CD4-positive, alpha-beta T cell treated with Interleukin-10 for 1 hour (primary cell): ENCODE results near the gene PEX5L.

Experiments used
- DNase-seq: peaks from one replicate; pipeline ENCODE4 v3.0.0-alpha.2; 2020

Gene PEX5L

GRCh38 chr3:179887295-179887943, 149.3 kb downstream of the PEX5L start:
- DNase-seq = no peak

GRCh38 chr3:179885950-179886349, 150.8 kb downstream of the PEX5L start:
- DNase-seq = no peak

DNA sequence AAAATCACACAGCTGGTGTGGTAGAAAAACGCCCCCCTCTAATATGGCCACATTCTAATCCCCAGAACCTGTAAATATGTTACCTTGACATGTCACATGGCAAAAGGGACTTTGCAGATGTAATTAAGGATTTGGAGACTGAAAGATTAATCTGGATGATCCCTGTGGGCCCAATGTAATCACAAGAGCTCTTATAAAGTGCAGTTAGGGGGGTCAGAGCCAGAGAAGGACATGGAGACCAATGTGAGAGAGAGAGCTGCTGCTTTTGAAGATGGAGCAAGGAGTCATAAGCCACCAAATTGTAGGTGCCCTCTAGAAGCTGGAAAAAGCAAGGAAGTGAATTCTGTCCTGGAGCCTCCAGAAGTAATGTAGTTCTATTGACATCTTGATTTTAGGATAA, 152.6 kb downstream of the PEX5L start:
- DNase-seq = no peak

GRCh38 chr3:179882292-179882691, 154.4 kb downstream of the PEX5L start:
- DNase-seq = no peak

GRCh38 chr3:179881791-179882190, 154.9 kb downstream of the PEX5L start:
- DNase-seq = no peak

DNA sequence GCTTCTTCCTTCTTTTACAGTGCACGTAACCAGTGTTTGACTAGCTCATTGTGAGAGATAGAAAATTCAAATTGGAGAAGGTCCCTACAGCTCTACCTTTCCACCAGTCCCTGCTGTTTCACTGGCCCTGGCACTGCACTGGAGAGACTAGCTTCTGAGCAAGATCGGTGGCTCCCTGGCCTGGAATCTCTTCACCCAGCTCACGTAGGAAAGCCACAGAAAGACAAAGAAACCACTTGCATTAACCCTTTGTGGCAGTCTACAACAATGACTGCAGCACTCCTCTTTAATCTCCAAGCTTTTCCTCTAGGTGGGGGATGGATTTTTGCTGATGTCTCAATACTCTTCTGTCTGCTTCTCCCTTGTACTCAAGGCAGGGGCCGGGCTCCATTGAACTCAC, 155.9 kb downstream of the PEX5L start:
- no peak for DNase-seq

DNA sequence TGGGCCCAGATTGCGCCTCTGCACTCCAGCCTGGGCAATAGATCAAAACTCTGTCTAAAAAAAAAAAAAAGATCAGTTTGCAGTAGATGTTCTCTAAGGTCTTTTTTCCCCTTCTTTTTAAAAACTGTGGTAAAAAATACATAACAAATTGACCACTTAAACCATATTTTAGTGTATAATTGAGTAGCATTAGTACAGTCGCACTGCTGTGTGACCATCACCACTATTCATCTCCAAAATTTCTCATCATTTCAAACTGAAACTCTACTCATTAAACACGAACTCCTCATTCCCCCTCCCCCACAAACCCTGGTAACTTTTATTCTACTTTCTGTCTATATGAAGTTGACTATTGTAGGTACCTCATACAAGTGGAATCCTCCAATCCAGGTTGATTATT, 160.3 kb downstream of the PEX5L start:
- no peak for DNase-seq

GRCh38 chr3:179872842-179873241, 163.9 kb downstream of the PEX5L start:
- no peak for DNase-seq

DNA sequence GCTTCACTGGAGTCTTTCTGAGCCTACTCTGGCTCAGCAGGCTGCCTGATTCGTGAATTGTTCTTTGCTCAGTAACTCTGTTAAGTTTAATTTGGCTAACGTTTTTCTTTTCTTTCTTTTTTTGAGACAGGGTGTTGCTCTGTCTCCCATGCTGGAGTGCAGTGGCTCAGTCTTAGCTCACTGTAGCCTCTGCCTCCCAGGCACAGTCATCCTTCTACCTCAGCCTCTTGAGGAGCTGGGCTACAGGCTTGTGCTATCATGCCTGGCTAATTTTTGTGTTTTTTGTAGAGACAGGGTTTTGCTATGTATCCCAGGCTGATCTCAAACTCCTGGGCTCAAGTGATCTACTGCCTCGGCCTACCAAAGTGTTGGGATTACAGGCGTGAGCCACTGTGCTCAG, 165.0 kb downstream of the PEX5L start:
- DNase-seq = no peak

DNA sequence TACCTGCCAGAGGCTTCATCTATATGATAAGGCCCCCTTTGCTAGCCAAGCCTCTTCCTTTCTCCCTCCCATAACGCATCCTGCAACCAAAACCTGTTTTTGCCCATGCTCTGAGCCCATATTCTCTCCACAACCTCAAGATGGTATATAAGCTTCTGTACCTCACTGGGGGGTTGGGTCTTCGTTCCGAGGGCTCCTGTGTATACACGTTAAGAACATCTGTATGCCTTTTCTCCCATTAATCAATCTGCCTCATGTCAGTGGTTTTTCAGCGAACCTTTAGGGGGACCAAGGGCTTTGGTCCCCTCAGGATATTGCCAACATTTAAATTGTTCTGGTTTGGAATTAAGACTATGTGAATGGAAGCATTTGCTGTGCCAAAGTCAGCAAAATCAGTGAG, 168.0 kb downstream of the PEX5L start:
- no peak for DNase-seq

- DNase-seq = no peak
Observed at GRCh38 chr3:179867961-179868360, 168.8 kb downstream of the PEX5L start.

- no peak for DNase-seq
Observed at GRCh38 chr3:179865861-179866505, 170.8 kb downstream of the PEX5L start.

DNA sequence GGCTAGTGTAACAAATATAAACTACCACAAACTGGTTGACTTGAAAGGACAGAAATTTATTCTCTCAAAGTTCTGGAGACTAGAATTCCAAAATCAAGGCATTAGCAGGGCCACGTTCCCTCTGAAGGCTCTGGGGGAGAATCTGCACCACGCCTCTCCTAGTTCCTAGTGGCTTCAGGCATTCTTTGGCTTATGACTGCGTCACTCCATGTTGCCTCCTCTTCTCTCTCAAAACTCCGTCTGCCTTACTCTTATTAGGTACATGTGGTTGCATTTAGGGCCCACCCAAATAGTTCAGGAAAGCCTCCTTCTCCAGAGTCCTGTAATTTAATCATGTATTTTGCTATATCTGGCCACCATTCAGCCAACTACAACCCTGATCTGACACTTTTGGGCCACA, 174.8 kb downstream of the PEX5L start:
- no peak for DNase-seq

- no peak for DNase-seq
Observed at GRCh38 chr3:179861292-179861691, 175.4 kb downstream of the PEX5L start.

DNA sequence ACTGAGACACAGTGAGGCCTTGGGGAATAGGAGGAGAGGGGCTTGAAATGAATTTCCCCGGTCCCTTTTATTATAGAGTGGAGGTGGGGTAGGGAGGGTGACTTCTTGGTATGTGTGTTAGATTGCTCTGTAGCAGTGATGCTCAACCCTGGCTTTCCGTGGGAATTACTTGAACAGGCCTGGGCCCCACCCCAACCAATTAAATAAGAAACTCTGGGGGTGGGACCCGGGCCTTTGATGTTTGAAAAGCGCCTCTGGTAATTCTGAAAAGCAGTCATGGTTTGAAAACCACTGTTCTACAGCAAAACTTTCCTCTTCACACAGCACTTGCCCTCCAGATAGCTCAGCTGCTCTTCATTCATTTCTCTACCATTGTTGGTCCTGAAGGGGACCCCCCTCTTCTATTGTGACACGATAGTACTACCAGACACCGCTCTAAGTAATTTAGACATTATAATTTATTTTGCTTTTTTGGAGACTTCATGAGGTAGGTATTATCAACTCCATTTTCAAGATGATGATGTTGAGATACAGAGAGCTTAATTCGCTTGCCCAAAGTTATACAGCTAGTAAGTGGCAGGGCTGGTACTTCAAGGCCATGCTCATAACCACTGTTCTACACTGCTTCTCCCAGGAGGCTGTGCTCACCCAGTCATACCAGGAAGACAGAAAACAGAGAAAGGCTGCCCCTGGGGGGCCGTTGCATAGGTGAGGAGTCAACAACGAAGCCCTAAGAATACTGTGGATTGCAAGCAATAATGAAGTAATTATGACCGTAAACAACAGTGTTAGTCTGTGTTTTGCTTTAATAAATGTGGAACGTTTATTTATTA, 176.2 kb downstream of the PEX5L start:
- DNase-seq = no peak

DNA sequence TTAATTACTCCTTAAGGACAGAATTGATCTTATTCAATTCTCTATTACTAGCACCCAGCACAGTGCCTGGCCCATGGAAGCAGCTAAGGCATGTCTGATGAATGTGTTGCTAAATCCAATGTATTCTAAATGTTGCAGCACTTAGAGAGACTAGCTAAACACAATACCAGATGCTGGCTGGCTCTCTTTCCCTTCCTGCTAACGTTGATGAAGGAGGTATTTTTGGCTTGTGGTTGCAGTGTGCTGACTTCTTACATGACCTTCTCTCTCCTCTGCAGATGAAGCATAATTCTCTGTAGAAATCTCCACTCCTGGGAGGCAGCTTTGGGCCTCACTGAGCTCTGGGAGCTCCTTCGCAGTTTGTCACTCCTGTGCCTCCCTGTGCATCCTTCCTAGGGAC, 183.6 kb downstream of the PEX5L start:
- no peak for DNase-seq

- no peak for DNase-seq
Observed at GRCh38 chr3:179852142-179852905, 184.4 kb downstream of the PEX5L start.

GRCh38 chr3:179848711-179849110, 188.0 kb downstream of the PEX5L start:
- DNase-seq = no peak

DNA sequence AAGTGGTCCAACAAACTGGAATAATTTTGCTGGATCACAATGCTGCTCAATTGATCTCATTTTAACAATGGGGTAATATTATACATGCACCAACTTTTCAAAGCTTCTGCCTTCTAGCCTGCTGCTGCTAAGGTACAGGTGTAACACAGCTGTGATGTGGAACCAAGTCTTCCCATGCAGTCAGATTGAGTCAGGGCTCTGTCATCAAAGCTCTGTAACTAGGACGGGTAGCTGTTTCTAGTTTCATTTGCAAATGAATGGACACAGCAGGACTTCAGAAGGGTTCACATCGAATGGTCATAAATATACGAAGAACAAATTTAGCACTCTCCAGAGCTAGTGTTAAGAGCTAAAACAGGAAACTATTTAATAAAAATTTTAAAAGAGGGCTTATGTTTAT, 194.7 kb downstream of the PEX5L start:
- DNase-seq = no peak

- no peak for DNase-seq
Observed at GRCh38 chr3:179840985-179841384, 195.8 kb downstream of the PEX5L start.

GRCh38 chr3:179837374-179837773, 199.4 kb downstream of the PEX5L start:
- DNase-seq = no peak

DNA sequence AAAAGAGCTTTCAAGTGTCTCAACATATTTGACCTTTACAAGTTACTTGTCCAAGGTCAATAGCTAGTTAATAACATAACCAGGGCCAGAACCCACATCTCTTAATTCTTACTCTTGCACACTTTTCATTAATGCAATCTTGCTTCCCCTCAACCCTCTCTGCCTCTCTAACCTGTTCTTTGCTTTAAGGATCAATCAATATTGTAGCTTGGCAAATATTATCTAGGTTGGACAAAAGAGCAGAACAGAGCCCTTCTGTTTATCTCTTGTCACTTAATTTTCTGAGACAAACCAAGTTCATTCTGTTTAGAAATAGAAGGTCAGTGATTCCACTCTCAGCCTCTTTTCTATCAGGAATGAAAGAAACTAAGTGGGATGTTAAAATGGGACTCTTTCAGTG, 203.4 kb downstream of the PEX5L start:
- no peak for DNase-seq

GRCh38 chr3:179832333-179832854, 204.3 kb downstream of the PEX5L start:
- no peak for DNase-seq
